ENCODE results near the gene PSME4. TPM values are rescaled to one million over a fixed set of nuclear protein-coding genes. Genes with fewer than 3 reads are reported as not detected.
"Not testable (repeated sequence)": the region's sequence is repeated elsewhere in the genome, so short reads cannot be mapped to it uniquely, and the experiment has no call there.

PSME4 gene
- total RNA-seq, 1 donor from 2014 or later, result 44.3 TPM

GRCh38 chr2:53939656-53940055 lies 31.1 kb downstream of the PSME4 start:
- Histone ChIP-seq H3K4me3 (ENCODE audit: low read depth, low read length) (no peak overlapping the region), H3K27me3 (ENCODE audit: control insufficient read depth, insufficient read depth, low read length) (no peaks in the 10 kb centered on the region), H3K36me3 (ENCODE audit: control insufficient read depth, insufficient read depth, low read length) (no peaks in the 10 kb centered on the region)
- TF ChIP-seq CTCF (IDR thresholded peaks at IDR 0.05; ENCODE audit: insufficient read depth, low read length, poor library complexity, severe bottlenecking), result no peak
- peak; percentile 12 for DNase-seq (ENCODE audit: low read depth)

- Histone ChIP-seq H3K27me3 (ENCODE audit: control insufficient read depth, insufficient read depth, low read length) (no peaks in the 10 kb centered on the region), H3K4me3 (ENCODE audit: low read depth, low read length) (no peak overlapping the region), H3K36me3 (ENCODE audit: control insufficient read depth, insufficient read depth, low read length) (no peaks in the 10 kb centered on the region)
- TF ChIP-seq CTCF (IDR thresholded peaks at IDR 0.05; ENCODE audit: insufficient read depth, low read length, poor library complexity, severe bottlenecking), result no peak
- DNase-seq (ENCODE audit: low read depth), result no peak
Observed at GRCh38 chr2:53938904-53939303, 31.9 kb downstream of the PSME4 start.

GRCh38 chr2:53933329-53933728 lies 37.5 kb downstream of the PSME4 start:
- H3K36me3 ChIP-seq (ENCODE audit: control insufficient read depth, insufficient read depth, low read length), result peaks cover 2% of the 10 kb centered on the region
- TF ChIP-seq CTCF (IDR thresholded peaks at IDR 0.05; ENCODE audit: insufficient read depth, low read length, poor library complexity, severe bottlenecking), result no peak
- no peak overlapping the region for H3K4me3 ChIP-seq (ENCODE audit: low read depth, low read length)
- no peaks in the 10 kb centered on the region for H3K27me3 ChIP-seq (ENCODE audit: control insufficient read depth, insufficient read depth, low read length)
- no peak for DNase-seq (ENCODE audit: low read depth)

- H3K27me3 ChIP-seq (ENCODE audit: control insufficient read depth, insufficient read depth, low read length); H3K36me3 ChIP-seq (ENCODE audit: control insufficient read depth, insufficient read depth, low read length); DNase-seq (ENCODE audit: low read depth); H3K4me3 ChIP-seq (ENCODE audit: low read depth, low read length): not testable (repeated sequence)
Observed at GRCh38 chr2:53926321-53926720, 44.5 kb downstream of the PSME4 start.

- H3K36me3 ChIP-seq (ENCODE audit: control insufficient read depth, insufficient read depth, low read length), result no peaks in the 10 kb centered on the region
Observed at GRCh38 chr2:53913721-53914120, 57.1 kb downstream of the PSME4 start.

GRCh38 chr2:53911434-53912189 lies 59.2 kb downstream of the PSME4 start:
- H3K36me3 ChIP-seq (ENCODE audit: control insufficient read depth, insufficient read depth, low read length), result no peaks in the 10 kb centered on the region
- no peaks in the 10 kb centered on the region for H3K27me3 ChIP-seq (ENCODE audit: control insufficient read depth, insufficient read depth, low read length)
- DNase-seq (ENCODE audit: low read depth), result no peak
- TF ChIP-seq CTCF (IDR thresholded peaks at IDR 0.05; ENCODE audit: insufficient read depth, low read length, poor library complexity, severe bottlenecking), result no peak
- no peak overlapping the region for H3K4me3 ChIP-seq (ENCODE audit: low read depth, low read length)

More at GRCh38 chr2:53913721-53914120, 57.1 kb downstream of the PSME4 start:
- Histone ChIP-seq H3K27me3 (ENCODE audit: control insufficient read depth, insufficient read depth, low read length) (no peaks in the 10 kb centered on the region), H3K4me3 (ENCODE audit: low read depth, low read length) (no peak overlapping the region)
- no peak for TF ChIP-seq CTCF (IDR thresholded peaks at IDR 0.05; ENCODE audit: insufficient read depth, low read length, poor library complexity, severe bottlenecking)
- peak; percentile 25 for DNase-seq (ENCODE audit: low read depth)
